Colonic mucosa (tissue), 4 donors: Measurements from ENCODE around the gene SPRY2. TPM values are rescaled to one million over a fixed set of nuclear protein-coding genes. Genes with fewer than 3 reads are reported as not detected.
"Not testable (repeated sequence)": the region's sequence is repeated elsewhere in the genome, so short reads cannot be mapped to it uniquely, and the experiment has no call there.

ENCODE experiments used
- DNase-seq: peaks from one replicate; pipeline ENCODE4 v3.0.0-alpha.2; 2020
- H3K27ac ChIP-seq: fragments of 200-600 bp; one replicate; pipeline ENCODE4 v1.8.0; 2021
- H3K27me3 ChIP-seq: fragments of 200-600 bp; one replicate; pipeline ENCODE4 v1.8.0; 2021
- H3K36me3 ChIP-seq: fragments of 200-600 bp; one replicate; pipeline ENCODE4 v1.8.0; 2021
- H3K4me1 ChIP-seq: fragments of 200-600 bp; one replicate; pipeline ENCODE4 v1.8.0; 2021; ENCODE audit warnings: mild to moderate bottlenecking
- H3K4me3 ChIP-seq: fragments of 200-600 bp; one replicate; pipeline ENCODE4 v1.8.0; 2021
- H3K9ac ChIP-seq, 2 donors: one replicate each; pipeline ENCODE4 v1.7.0; 2013; ENCODE audit warnings: control low read depth in 2 of 2, low read depth in 2 of 2, low read length in 2 of 2
- H3K9me3 ChIP-seq: fragments of 200-600 bp; one replicate; pipeline ENCODE4 v1.8.0; 2021
- intact Hi-C: fragments of 100-400 bp; cut with DNase I; formaldehyde crosslinking; loops from one replicate; pipeline ENCODE4 v1.14.1; 2022
- total RNA-seq, 2 donors: library from RNA; stranded (reverse); fragmentation: NEBNext Ultra II Directional in 1 of 2; extraction: Animal tissue kit (Norgen Biotek cat#: 25700) in 1 of 2; gene quantifications; one replicate each; pipeline ENCODE4 v1.2.1, GENCODE V29; 2021
- TF ChIP-seq, protein P1 (sequence below): fragments of 200-600 bp; IDR thresholded peaks from one replicate; pipeline ENCODE4 v1.8.0; 2022; ENCODE audit warnings: antibody characterized with exemption, mild to moderate bottlenecking
- donor health status: healthy.
- donor health status: DM: no; HTN: no; CAD: no.
- donor health status: DM: no; HTN: no; CAD: no.

The SPRY2 gene
- total RNA-seq, 2 donors from 2014 or later = 27.9 to 83.3 TPM

DNA sequence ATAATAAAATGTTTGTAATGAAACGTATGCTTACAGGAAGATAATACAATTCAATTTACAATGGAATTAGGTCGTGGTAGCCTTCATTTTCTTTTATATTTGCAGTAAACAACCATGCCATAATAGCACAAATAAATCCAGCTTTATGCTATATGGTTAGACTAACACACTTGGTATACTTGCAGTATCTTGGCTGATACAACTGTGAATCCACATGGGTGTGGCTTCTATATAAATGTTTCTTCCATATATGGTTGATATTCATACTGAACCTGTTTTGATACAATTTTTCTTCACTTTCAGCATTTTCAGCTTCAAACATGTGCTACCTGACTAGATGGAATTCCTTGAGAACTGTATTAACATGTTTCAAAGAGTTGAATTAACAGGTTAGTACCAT is 20.4 kb upstream of the SPRY2 start:
- Histone ChIP-seq H3K27ac (no peak overlapping the region), H3K36me3 (no peaks in the 10 kb centered on the region), H3K9ac (no peak overlapping the region), H3K9me3 (no peaks in the 10 kb centered on the region), H3K4me3 (no peak overlapping the region), H3K27me3 (no peaks in the 10 kb centered on the region), H3K4me1 (peaks cover 5% of the 10 kb centered on the region)
- TF ChIP-seq, protein P1, sequence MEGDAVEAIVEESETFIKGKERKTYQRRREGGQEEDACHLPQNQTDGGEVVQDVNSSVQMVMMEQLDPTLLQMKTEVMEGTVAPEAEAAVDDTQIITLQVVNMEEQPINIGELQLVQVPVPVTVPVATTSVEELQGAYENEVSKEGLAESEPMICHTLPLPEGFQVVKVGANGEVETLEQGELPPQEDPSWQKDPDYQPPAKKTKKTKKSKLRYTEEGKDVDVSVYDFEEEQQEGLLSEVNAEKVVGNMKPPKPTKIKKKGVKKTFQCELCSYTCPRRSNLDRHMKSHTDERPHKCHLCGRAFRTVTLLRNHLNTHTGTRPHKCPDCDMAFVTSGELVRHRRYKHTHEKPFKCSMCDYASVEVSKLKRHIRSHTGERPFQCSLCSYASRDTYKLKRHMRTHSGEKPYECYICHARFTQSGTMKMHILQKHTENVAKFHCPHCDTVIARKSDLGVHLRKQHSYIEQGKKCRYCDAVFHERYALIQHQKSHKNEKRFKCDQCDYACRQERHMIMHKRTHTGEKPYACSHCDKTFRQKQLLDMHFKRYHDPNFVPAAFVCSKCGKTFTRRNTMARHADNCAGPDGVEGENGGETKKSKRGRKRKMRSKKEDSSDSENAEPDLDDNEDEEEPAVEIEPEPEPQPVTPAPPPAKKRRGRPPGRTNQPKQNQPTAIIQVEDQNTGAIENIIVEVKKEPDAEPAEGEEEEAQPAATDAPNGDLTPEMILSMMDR = no peak
- intact Hi-C loops = loop anchor here (5.0 kb wide), 1 partner anchor 684 kb away; no protein-coding TSS in a partner anchor
- no peak for DNase-seq

DNA sequence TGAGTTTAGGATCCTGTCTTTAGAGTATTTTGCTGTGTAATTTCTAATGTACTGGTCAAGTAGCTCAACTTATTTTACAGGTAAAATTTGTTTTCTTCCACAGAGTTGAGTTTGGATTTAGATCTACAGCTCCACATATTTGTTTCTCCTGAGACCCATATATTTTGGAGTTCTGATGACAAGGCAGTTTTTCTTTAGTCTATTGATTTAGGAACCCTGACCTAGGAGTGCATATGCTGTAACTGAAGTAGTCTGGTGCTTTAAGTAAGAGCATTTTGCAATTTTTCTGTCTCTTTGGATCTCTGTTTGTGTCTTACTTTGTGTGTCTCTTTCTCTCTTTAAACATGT is 19.5 kb upstream of the SPRY2 start:
- intact Hi-C loops = loop anchor here (5.0 kb wide), 1 partner anchor 683 kb away; no protein-coding TSS in a partner anchor
- TF ChIP-seq, protein P1 = no peak
- Histone ChIP-seq H3K36me3 (no peaks in the 10 kb centered on the region), H3K27me3 (no peaks in the 10 kb centered on the region), H3K9ac (no peak overlapping the region), H3K27ac (no peak overlapping the region), H3K9me3 (no peaks in the 10 kb centered on the region), H3K4me3 (no peak overlapping the region), H3K4me1 (peaks cover 5% of the 10 kb centered on the region)
- no peak for DNase-seq

DNA sequence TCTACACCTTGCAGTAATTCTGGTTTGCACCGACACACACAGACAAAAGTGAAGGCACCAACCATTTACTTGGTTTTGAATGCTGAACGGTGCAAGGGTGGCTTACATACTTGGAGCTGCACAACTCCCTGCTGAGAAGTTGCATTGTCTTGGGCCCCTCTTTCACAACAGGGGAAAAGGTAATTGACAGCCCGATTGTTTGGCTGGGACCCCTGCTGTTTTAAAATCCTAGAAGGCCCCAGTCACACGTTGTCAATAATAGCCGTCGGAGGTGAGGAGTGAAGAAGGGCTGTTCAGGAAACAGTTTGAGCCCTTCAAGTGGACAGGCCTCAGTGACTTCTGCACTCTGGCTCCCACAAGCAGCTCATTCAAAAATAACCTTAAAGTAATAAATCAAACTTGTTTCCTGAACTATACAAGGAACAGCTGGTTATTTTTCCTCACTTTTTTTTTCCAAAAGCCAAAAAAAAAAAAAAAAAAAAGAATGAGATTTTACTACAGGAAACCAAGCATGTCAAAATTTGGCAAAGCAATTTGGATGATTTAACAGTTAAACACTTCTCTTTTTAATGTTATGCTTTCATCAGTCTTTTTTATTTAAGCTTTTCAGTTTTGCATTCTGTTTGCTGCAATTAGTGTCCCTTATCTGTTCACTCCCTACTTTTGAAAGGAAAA is 19.0 kb upstream of the SPRY2 start:
- peaks cover 5% of the 10 kb centered on the region for H3K4me1 ChIP-seq
- no peak for DNase-seq
- H3K27ac ChIP-seq = no peak overlapping the region

DNA sequence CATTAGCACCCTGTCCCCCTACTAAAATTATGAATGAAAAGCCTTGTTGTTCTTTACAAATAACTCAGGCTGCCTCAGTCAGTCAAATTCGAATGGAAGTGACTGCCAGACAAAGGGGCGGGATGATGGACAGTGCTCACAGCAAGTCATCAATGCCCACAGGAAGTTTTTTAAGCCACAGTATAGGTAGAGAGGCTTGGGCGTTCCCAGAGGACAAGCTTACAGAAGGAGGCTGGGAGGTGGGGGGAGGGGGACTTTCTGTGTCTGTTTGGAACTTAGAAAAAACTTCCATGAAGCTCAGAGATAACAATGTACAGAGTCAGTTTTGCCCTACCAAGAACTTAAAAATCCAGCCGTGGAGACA is 18.5 kb upstream of the SPRY2 start:
- Histone ChIP-seq H3K27ac (no peak overlapping the region), H3K9me3 (no peaks in the 10 kb centered on the region), H3K27me3 (no peaks in the 10 kb centered on the region), H3K9ac (no peak overlapping the region), H3K36me3 (no peaks in the 10 kb centered on the region), H3K4me3 (no peak overlapping the region), H3K4me1 (peaks cover 5% of the 10 kb centered on the region)
- intact Hi-C loops = no loop called here
- no peak for DNase-seq
- TF ChIP-seq, protein P1 = no peak

More for the DNA sequence above, 19.0 kb upstream of the SPRY2 start:
- no peaks in the 10 kb centered on the region for H3K36me3 ChIP-seq
- no peaks in the 10 kb centered on the region for H3K9me3 ChIP-seq
- TF ChIP-seq, protein P1 = no peak
- no peaks in the 10 kb centered on the region for H3K27me3 ChIP-seq
- intact Hi-C loops = loop anchor here (5.0 kb wide), 1 partner anchor 683 kb away; no protein-coding TSS in a partner anchor
- H3K4me3 ChIP-seq = no peak overlapping the region
- H3K9ac ChIP-seq = no peak overlapping the region

DNA sequence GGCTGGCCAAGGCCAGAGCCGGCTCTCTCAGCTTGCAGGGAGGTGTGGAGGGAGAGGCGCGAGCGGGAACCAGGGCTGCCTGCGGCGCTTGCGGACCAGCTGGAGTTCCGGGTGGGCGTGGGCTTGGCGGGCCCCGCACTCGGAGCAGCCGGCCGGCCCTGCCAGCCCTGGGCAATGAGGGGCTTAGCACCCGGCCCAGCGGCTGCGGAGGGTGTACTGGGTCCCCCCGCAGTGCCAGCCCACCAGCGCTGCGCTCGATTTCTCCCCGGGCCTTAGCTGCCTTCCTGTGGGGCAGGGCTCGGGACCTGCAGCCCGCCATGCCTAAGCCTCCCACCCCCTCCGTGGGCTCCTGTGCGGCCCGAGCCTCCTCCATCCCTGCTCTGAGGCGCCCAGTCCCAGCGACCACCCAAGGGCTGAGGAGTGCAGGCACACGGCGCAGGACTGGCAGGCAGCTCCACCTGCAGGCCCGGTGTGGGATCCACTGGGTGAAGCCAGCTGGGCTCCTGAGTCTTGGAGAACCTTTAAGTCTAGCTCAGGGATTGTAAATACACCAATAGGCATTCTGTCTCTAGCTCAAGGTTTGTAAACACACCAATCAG is 14.7 kb upstream of the SPRY2 start:
- H3K9ac ChIP-seq, H3K27ac ChIP-seq, intact Hi-C loops, H3K27me3 ChIP-seq, H3K4me3 ChIP-seq, DNase-seq, H3K4me1 ChIP-seq, H3K9me3 ChIP-seq, H3K36me3 ChIP-seq: not testable (repeated sequence)

DNA sequence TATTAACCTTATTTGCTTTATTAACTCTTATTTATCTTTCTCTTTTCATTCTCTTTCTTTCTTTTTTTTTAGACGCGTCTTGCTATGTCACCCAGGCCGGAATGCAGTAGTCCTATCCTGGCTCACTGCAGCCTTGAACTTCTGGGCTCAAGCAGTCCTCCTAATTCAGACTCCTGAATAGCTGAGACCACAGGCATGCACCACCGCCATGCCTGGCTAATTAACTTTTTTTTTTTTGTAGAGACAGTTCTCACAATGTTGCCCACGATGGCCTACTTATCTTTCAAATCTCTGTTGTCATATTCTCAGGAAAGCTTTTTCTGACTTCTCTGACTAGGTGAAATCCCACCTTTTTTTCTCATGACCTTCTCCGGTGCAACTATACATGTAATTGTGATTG is 7.8 kb upstream of the SPRY2 start:
- intact Hi-C loops = loop anchor here (5.0 kb wide), 1 partner anchor 571 kb away; no protein-coding TSS in a partner anchor
- no peaks in the 10 kb centered on the region for H3K27me3 ChIP-seq
- H3K36me3 ChIP-seq = no peaks in the 10 kb centered on the region
- TF ChIP-seq, protein P1 = no peak
- no peak overlapping the region for H3K4me3 ChIP-seq
- no peak overlapping the region for H3K9ac ChIP-seq
- no peak for DNase-seq
- H3K27ac ChIP-seq = no peak overlapping the region
- no peaks in the 10 kb centered on the region for H3K9me3 ChIP-seq
- no peaks in the 10 kb centered on the region for H3K4me1 ChIP-seq
